Hepatocyte (in vitro differentiated cells): ENCODE data around the gene MAP10.

Source experiments
- EZH2 ChIP-seq: fragments of 200-600 bp; sonication (generic); IDR thresholded peaks from 2 replicates; pipeline ENCODE4 v1.6.1; 2016; ENCODE audit warnings: antibody characterized with exemption, mild to moderate bottlenecking, borderline replicate concordance
- TF ChIP-seq, protein P1 (sequence below): fragments of 200-600 bp; sonication (generic); IDR thresholded peaks from 2 replicates; pipeline ENCODE4 v1.5.1; 2016; ENCODE audit warnings: antibody characterized with exemption, mild to moderate bottlenecking; ENCODE audit not compliant: poor library complexity

DNA sequence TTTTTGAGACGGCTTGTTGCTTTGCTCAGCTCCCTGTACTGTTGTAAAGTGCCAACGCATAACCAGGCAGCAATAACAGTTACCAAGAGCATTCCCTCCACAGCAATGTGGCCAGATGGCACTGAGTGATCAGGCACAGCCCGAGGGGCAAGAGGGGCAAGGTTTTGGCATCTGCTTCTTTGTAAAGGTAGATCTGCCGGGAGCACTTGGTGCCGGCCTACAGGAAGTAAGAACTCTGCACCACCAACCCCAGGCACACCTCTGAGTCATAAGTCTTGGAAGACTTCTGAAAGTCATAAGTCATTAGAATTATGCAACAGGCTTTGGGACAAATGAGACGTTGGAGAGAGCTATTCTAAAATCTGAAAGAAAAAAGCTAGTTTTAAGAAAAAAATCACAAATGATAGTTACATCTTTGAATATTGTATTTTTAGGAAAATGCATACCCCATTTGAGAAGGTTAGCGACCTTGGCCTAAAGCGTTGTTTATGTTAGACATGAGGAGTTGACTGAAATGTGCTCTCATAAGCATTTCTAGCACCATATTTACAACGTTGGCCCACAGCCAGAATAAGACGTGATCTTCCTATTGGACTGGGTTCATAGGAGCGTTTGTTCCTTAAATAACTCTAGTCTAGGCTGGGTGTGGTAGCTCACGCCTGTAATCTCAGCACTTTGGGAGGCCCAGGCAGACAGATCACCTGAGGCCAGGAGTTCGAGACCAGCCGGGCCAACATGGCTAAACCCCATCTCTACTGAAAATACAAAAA lies 37.7 kb upstream of the MAP10 start:
- TF ChIP-seq, protein P1, sequence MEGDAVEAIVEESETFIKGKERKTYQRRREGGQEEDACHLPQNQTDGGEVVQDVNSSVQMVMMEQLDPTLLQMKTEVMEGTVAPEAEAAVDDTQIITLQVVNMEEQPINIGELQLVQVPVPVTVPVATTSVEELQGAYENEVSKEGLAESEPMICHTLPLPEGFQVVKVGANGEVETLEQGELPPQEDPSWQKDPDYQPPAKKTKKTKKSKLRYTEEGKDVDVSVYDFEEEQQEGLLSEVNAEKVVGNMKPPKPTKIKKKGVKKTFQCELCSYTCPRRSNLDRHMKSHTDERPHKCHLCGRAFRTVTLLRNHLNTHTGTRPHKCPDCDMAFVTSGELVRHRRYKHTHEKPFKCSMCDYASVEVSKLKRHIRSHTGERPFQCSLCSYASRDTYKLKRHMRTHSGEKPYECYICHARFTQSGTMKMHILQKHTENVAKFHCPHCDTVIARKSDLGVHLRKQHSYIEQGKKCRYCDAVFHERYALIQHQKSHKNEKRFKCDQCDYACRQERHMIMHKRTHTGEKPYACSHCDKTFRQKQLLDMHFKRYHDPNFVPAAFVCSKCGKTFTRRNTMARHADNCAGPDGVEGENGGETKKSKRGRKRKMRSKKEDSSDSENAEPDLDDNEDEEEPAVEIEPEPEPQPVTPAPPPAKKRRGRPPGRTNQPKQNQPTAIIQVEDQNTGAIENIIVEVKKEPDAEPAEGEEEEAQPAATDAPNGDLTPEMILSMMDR: no peak
- TF ChIP-seq EZH2: no peak
